HepG2 (cell line): ENCODE data around the gene PLEKHG2. TPM values are rescaled to one million over a fixed set of nuclear protein-coding genes. Genes with fewer than 3 reads are reported as not detected.
A peak's percentile ranks its signal among the peaks of the same experiment; 100 is the strongest.

ENCODE experiments used
- ARID4A ChIP-seq: sonication (generic); formaldehyde crosslinking; IDR thresholded peaks from 2 replicates; pipeline ENCODE4 v1.5.0; 2020; ENCODE audit warnings: mild to moderate bottlenecking, missing genetic modification reagents, borderline replicate concordance
- BRD4 ChIP-seq: sonication (generic); formaldehyde crosslinking; IDR thresholded peaks from 2 replicates; pipeline ENCODE4 v1.4.0; 2020; ENCODE audit warnings: missing genetic modification reagents
- CREBL2 ChIP-seq: sonication (generic); formaldehyde crosslinking; IDR thresholded peaks from 2 replicates; pipeline ENCODE4 v1.8.1; 2023; ENCODE audit warnings: missing genetic modification reagents, mild to moderate bottlenecking, borderline replicate concordance
- EEA1 ChIP-seq: sonication (generic); formaldehyde crosslinking; IDR thresholded peaks from 2 replicates; pipeline ENCODE4 v1.5.1; 2020; ENCODE audit warnings: mild to moderate bottlenecking, missing genetic modification reagents, borderline replicate concordance
- ELF1 ChIP-seq: sonication (generic); formaldehyde crosslinking; IDR thresholded peaks from 2 replicates; pipeline ENCODE4 v1.4.0; 2020; ENCODE audit warnings: missing genetic modification reagents
- FOXA1 ChIP-seq, 2 experiments: fragments of 450-650 bp in 1 of 2; sonication (generic) in 1 of 2; formaldehyde crosslinking in 1 of 2; IDR thresholded peaks; 2 replicates each; pipeline versions ENCODE4 v1.4.0 to v1.6.1; 2016 to 2020; ENCODE audit warnings: missing genetic modification reagents in 1 of 2
- FOXK2 ChIP-seq: fragments of 450-650 bp; IDR thresholded peaks from 2 replicates; pipeline ENCODE4 v1.6.1; 2016
- HDAC1 ChIP-seq: sonication (generic); formaldehyde crosslinking; IDR thresholded peaks from 2 replicates; pipeline ENCODE4 v1.5.1; 2020; ENCODE audit warnings: mild to moderate bottlenecking, missing genetic modification reagents
- HNF1B ChIP-seq: sonication (generic); formaldehyde crosslinking; IDR thresholded peaks from 2 replicates; pipeline ENCODE4 v1.5.1; 2020; ENCODE audit warnings: mild to moderate bottlenecking, moderate library complexity, missing genetic modification reagents
- NFE2 ChIP-seq: sonication (generic); formaldehyde crosslinking; IDR thresholded peaks from 2 replicates; pipeline ENCODE4 v1.4.0; 2020; ENCODE audit warnings: missing genetic modification reagents
- PAXIP1 ChIP-seq: sonication (generic); formaldehyde crosslinking; conservative IDR thresholded peaks from 2 replicates; pipeline ENCODE4 v1.4.0; 2020; ENCODE audit warnings: mild to moderate bottlenecking, missing genetic modification reagents, moderate library complexity
- PITX1 ChIP-seq: sonication (generic); formaldehyde crosslinking; IDR thresholded peaks from 2 replicates; pipeline ENCODE4 v1.5.1; 2020; ENCODE audit warnings: mild to moderate bottlenecking, missing genetic modification reagents
- RFX3 ChIP-seq: IDR thresholded peaks from 2 replicates; pipeline ENCODE4 v1.6.1; 2016; ENCODE audit warnings: missing biosample characterization, missing genetic modification reagents
- SALL2 ChIP-seq: sonication (generic); formaldehyde crosslinking; IDR thresholded peaks from 2 replicates; pipeline ENCODE4 v1.8.1; 2023; ENCODE audit warnings: mild to moderate bottlenecking, missing genetic modification reagents, inconsistent platforms
- SP1 ChIP-seq, 2 experiments: fragments of 450-650 bp in 1 of 2; sonication (generic) in 1 of 2; formaldehyde crosslinking in 1 of 2; IDR thresholded peaks; 2 replicates each; pipeline versions ENCODE4 v1.4.0 to v1.6.1; 2016 to 2020; ENCODE audit warnings: missing genetic modification reagents in 1 of 2
- ZMYM4 ChIP-seq: sonication (generic); formaldehyde crosslinking; IDR thresholded peaks from 2 replicates; pipeline ENCODE4 v1.8.1; 2023; ENCODE audit warnings: mild to moderate bottlenecking, missing genetic modification reagents
- ZNF484 ChIP-seq: sonication (generic); formaldehyde crosslinking; IDR thresholded peaks from 2 replicates; pipeline ENCODE4 v1.5.1; 2020; ENCODE audit warnings: mild to moderate bottlenecking, low read depth, missing genetic modification reagents, borderline replicate concordance
- ZNF615 ChIP-seq: sonication (generic); formaldehyde crosslinking; IDR thresholded peaks from 2 replicates; pipeline ENCODE4 v1.5.0; 2020; ENCODE audit warnings: mild to moderate bottlenecking, missing genetic modification reagents, borderline replicate concordance
- ZNF761 ChIP-seq: sonication (generic); formaldehyde crosslinking; conservative IDR thresholded peaks from 2 replicates; pipeline ENCODE4 v1.4.0; 2020; ENCODE audit warnings: mild to moderate bottlenecking, missing genetic modification reagents
- polyA plus RNA-seq, 8 experiments: library from polyadenylated mRNA; depleted of rRNA in 3 of 8; stranded (reverse) in 7 of 8; unstranded in 1 of 8; fragments of >200 nt; fragmentation: Illumina TruSeq in 4 of 8; extraction: Trizol in 4 of 8; gene quantifications; 2 replicates each; pipeline versions ENCODE4 v1.2.1 to v1.2.3, GENCODE V29; 2011 to 2016; ENCODE audit warnings: low read depth in 4 of 8, missing spikeins in 1 of 8, mixed read lengths in 1 of 8; ENCODE audit not compliant: insufficient read depth in 1 of 8
- total RNA-seq, 5 experiments: library from RNA; depleted of rRNA; stranded (reverse); fragments of >200 nt; fragmentation: Illumina TruSeq; extraction: Trizol; gene quantifications; 2 replicates each; pipeline ENCODE4 v1.2.3, GENCODE V29; 2016; ENCODE audit warnings: low read depth in 1 of 5

The PLEKHG2 gene
- total and polyA plus RNA-seq, 2 of the 13 experiments (the other 11 are each of a cell fraction or from before 2014, with no cell fraction given), result 3.6 to 6.8 TPM

- TF ChIP-seq PAXIP1 (CRISPR knock-in tag), result peak; percentile 62
- no peak for TF ChIP-seq PITX1 (CRISPR knock-in tag)
- TF ChIP-seq ZNF615 (CRISPR knock-in tag), result no peak
- TF ChIP-seq FOXK2, result no peak
- TF ChIP-seq RFX3 (CRISPR knock-in tag), result no peak
- no peak for TF ChIP-seq ZNF761 (CRISPR knock-in tag)
- no peak for TF ChIP-seq ELF1
- 0 out of 2 replicates have a peak, but pooled peaks have one; percentile 25 for TF ChIP-seq ARID4A (CRISPR knock-in tag)
- TF ChIP-seq FOXA1 (IDR thresholded peaks at IDR 0.05), result no peak
- TF ChIP-seq FOXA1 (CRISPR knock-in tag; IDR thresholded peaks at IDR 0.05), result no peak
- no peak for TF ChIP-seq SP1 (IDR thresholded peaks at IDR 0.05)
- no peak for TF ChIP-seq SP1 (CRISPR knock-in tag; IDR thresholded peaks at IDR 0.05)
- no peak for TF ChIP-seq EEA1
- TF ChIP-seq SALL2, result no peak
- TF ChIP-seq ZMYM4 (CRISPR knock-in tag), result peak; percentile 12; the same call in 1 of the 2 replicates
- no peak for TF ChIP-seq BRD4
- no peak for TF ChIP-seq NFE2
- TF ChIP-seq ZNF484 (CRISPR knock-in tag), result no peak
- peak; percentile 23; the same call in 1 of the 2 replicates for TF ChIP-seq HNF1B (CRISPR knock-in tag)
- TF ChIP-seq HDAC1 (CRISPR knock-in tag), result peak; percentile 34
- no peak for TF ChIP-seq CREBL2 (CRISPR knock-in tag)
Observed at GRCh38 chr19:39377373-39378362, 34.8 kb upstream of the PLEKHG2 start (continued).
